NB4 (cell line): ENCODE results near the gene C1QL2.

Experiments used
- CTCF ChIP-seq: IDR thresholded peaks from one replicate; pipeline ENCODE4 v1.5.1; 2012; ENCODE audit warnings: low read depth, low read length
- MAX ChIP-seq: IDR thresholded peaks from 2 replicates; pipeline ENCODE4 v1.6.1; 2011; ENCODE audit warnings: low read depth, low read length
- MYC ChIP-seq: IDR thresholded peaks from 2 replicates; pipeline ENCODE4 v1.6.1; 2011; ENCODE audit warnings: low read depth, low read length
- POLR2A ChIP-seq: IDR thresholded peaks from 2 replicates; pipeline ENCODE4 v1.6.1; 2011; ENCODE audit warnings: mild to moderate bottlenecking; ENCODE audit not compliant: insufficient read length; ENCODE audit errors: extremely low read depth

GRCh38 chr2:119180892-119181291, 22.3 kb upstream of the C1QL2 start:
- TF ChIP-seq POLR2A, result no peak
- TF ChIP-seq CTCF, result no peak
- TF ChIP-seq MAX, result no peak
- TF ChIP-seq MYC, result no peak
